Testis (tissue), 3 donors: Measurements from ENCODE around the gene FANCG. TPM values are rescaled to one million over a fixed set of nuclear protein-coding genes. Genes with fewer than 3 reads are reported as not detected.

ENCODE experiments used
- DNase-seq: peaks from one replicate; pipeline ENCODE4 v3.0.0-alpha.2; 2019
- H3K27ac ChIP-seq, 2 donors: fragments of 200-600 bp; sonication (generic); one replicate each; pipeline ENCODE4 v1.5.1; 2019
- H3K27me3 ChIP-seq: fragments of 200-600 bp; sonication (generic); one replicate; pipeline ENCODE4 v1.5.1; 2019
- H3K36me3 ChIP-seq: fragments of 200-600 bp; sonication (generic); one replicate; pipeline ENCODE4 v1.5.1; 2017; ENCODE audit warnings: low read depth; ENCODE audit errors: missing control alignments
- H3K4me1 ChIP-seq: fragments of 200-600 bp; sonication (generic); one replicate; pipeline ENCODE4 v1.5.1; 2019
- H3K4me3 ChIP-seq, 2 donors: fragments of 200-600 bp; sonication (generic); one replicate each; pipeline ENCODE4 v1.5.1; 2017 to 2019
- H3K9me3 ChIP-seq: fragments of 200-600 bp; sonication (generic); one replicate; pipeline ENCODE4 v1.5.1; 2017
- POLR2A ChIP-seq: fragments of 450-650 bp; IDR thresholded peaks from one replicate; pipeline ENCODE4 v1.6.1; 2017; ENCODE audit warnings: antibody characterized with exemption, mild to moderate bottlenecking, moderate library complexity
- WGBS, 2 donors: methylation state at CpG; one replicate each; pipeline ENCODE4 v1.1.5; 2018; 5-methylcytosine and 5-hydroxymethylcytosine counted together
- intact Hi-C: fragments of 100-400 bp; cut with DNase I; formaldehyde crosslinking; loops from one replicate; pipeline ENCODE4 v1.15.1; 2023; ENCODE audit warnings: low total_unique reads
- polyA plus RNA-seq: library from polyadenylated mRNA; stranded (reverse); fragments of 350-450 nt; fragmentation: Illumina TruSeq; extraction: RNeasy Lipid Tissue Mini Kit (QIAGEN cat#74804); gene quantifications from one replicate; pipeline ENCODE4 v1.2.3, GENCODE V29; 2014; ENCODE audit warnings: low read depth, low replicate concordance; ENCODE audit not compliant: insufficient read depth
- small RNA-seq, 2 donors: library from RNA; depleted of rRNA; stranded (forward); fragments of <200 nt; gene quantifications; one replicate each; pipeline ENCODE3, GENCODE V24; 2016
- total RNA-seq, 2 donors: library from RNA; depleted of rRNA; stranded (reverse); fragments of >200 nt; gene quantifications; one replicate each; pipeline ENCODE4 v1.2.3, GENCODE V29; 2016
- TF ChIP-seq, protein P1 (sequence below), 3 experiments: fragments of 450-650 bp in 2 of 3; fragments of 200-600 bp in 1 of 3; sonication (generic) in 1 of 3; IDR thresholded peaks; one replicate each; pipeline ENCODE4 v1.5.1; 2016 to 2019; ENCODE audit warnings: antibody characterized with exemption in 3 of 3, mild to moderate bottlenecking in 2 of 3, moderate library complexity in 1 of 3

Gene FANCG
- total and polyA plus RNA-seq, 3 donors from 2014 or later = 25.5 to 57.2 (median 32.3) TPM

- no peaks in the 10 kb centered on the region for H3K36me3 ChIP-seq
- intact Hi-C loops = no loop called here
- WGBS, 2 donors = 54 to 63% methylated on average over 1 of the region's 1 CpG
- H3K27me3 ChIP-seq = no peaks in the 10 kb centered on the region
- no peak overlapping the region for H3K4me3 ChIP-seq
- H3K4me1 ChIP-seq = peaks cover 11% of the 10 kb centered on the region
- H3K27ac ChIP-seq = no peak overlapping the region
- no peak for TF ChIP-seq POLR2A
- TF ChIP-seq, protein P1, sequence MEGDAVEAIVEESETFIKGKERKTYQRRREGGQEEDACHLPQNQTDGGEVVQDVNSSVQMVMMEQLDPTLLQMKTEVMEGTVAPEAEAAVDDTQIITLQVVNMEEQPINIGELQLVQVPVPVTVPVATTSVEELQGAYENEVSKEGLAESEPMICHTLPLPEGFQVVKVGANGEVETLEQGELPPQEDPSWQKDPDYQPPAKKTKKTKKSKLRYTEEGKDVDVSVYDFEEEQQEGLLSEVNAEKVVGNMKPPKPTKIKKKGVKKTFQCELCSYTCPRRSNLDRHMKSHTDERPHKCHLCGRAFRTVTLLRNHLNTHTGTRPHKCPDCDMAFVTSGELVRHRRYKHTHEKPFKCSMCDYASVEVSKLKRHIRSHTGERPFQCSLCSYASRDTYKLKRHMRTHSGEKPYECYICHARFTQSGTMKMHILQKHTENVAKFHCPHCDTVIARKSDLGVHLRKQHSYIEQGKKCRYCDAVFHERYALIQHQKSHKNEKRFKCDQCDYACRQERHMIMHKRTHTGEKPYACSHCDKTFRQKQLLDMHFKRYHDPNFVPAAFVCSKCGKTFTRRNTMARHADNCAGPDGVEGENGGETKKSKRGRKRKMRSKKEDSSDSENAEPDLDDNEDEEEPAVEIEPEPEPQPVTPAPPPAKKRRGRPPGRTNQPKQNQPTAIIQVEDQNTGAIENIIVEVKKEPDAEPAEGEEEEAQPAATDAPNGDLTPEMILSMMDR (IDR thresholded peaks at IDR 0.05) = no peak
- no peak for DNase-seq
- H3K9me3 ChIP-seq = no peaks in the 10 kb centered on the region
Observed at GRCh38 chr9:35027860-35028259, 51.9 kb downstream of the FANCG start.

- intact Hi-C loops = no loop called here
Observed at GRCh38 chr9:35027374-35027773, 52.4 kb downstream of the FANCG start.

GRCh38 chr9:35026671-35027070 lies 53.1 kb downstream of the FANCG start:
- TF ChIP-seq, protein P1 (IDR thresholded peaks at IDR 0.05) = no peak
- no peak for TF ChIP-seq POLR2A
- no peak for DNase-seq
- Histone ChIP-seq H3K4me3 (no peak overlapping the region), H3K4me1 (peaks cover 11% of the 10 kb centered on the region), H3K27me3 (no peaks in the 10 kb centered on the region), H3K36me3 (no peaks in the 10 kb centered on the region), H3K27ac (no peak overlapping the region), H3K9me3 (no peaks in the 10 kb centered on the region)
- intact Hi-C loops = no loop called here
- WGBS, 2 donors = 45 to 70% methylated on average over 3 of the region's 3 CpGs

More at GRCh38 chr9:35027374-35027773, 52.4 kb downstream of the FANCG start:
- no peak overlapping the region for H3K27ac ChIP-seq
- no peak for DNase-seq
- no peaks in the 10 kb centered on the region for H3K36me3 ChIP-seq
- TF ChIP-seq POLR2A = no peak
- H3K4me3 ChIP-seq = no peak overlapping the region
- H3K27me3 ChIP-seq = no peaks in the 10 kb centered on the region
- no peaks in the 10 kb centered on the region for H3K9me3 ChIP-seq
- H3K4me1 ChIP-seq = peaks cover 11% of the 10 kb centered on the region
- whole genome bisulfite sequencing, 2 donors = 64 to 94% methylated on average over 1 of the region's 1 CpG

Small RNA genes within 50 kb of the gene (small RNA-seq; reads per million reads assigned to genes)
- gene RN7SL338P = 0 reads per million in 2 donors

Other genes with a start within 250 kb of the FANCG start
- 100 to 1,000 TPM in 1 of 2 donors, 10 to 100 TPM in 1; 93.3 to 132 TPM for gene PHF24, start 121.7 kb downstream of the FANCG start, total RNA-seq
- gene PHF24, start 121.7 kb downstream of the FANCG start, polyA plus RNA-seq = 44.8 TPM
- 10 to 100 TPM; 44.0 to 49.9 TPM for gene DNAJB5, start 90.2 kb downstream of the FANCG start, total RNA-seq
- 47.7 TPM for gene DNAJB5, start 90.2 kb downstream of the FANCG start, polyA plus RNA-seq
- 100 to 1,000 TPM; 171 to 186 TPM for gene VCP, start 7.3 kb downstream of the FANCG start, total RNA-seq
- 229 TPM for gene VCP, start 7.3 kb downstream of the FANCG start, polyA plus RNA-seq
- gene PIGO, start 16.6 kb upstream of the FANCG start, total RNA-seq = 10 to 100 TPM; 27.6 to 33.1 TPM
- gene PIGO, start 16.6 kb upstream of the FANCG start, polyA plus RNA-seq = 41.4 TPM
- 100 to 1,000 TPM in 1 of 2 donors, 10 to 100 TPM in 1; 87.1 to 115 TPM for gene STOML2, start 23.2 kb upstream of the FANCG start, total RNA-seq
- gene STOML2, start 23.2 kb upstream of the FANCG start, polyA plus RNA-seq = 102 TPM
- gene ATOSB, start 35.9 kb upstream of the FANCG start, total RNA-seq = 10 to 100 TPM; 15.9 to 19.6 TPM
- gene ATOSB, start 35.9 kb upstream of the FANCG start, polyA plus RNA-seq = 16.0 TPM
- 10 to 100 TPM; 37.0 to 51.0 TPM for gene UNC13B, start 82.1 kb upstream of the FANCG start, total RNA-seq
- gene UNC13B, start 82.1 kb upstream of the FANCG start, polyA plus RNA-seq = 40.2 TPM